Uterus (tissue), 4 donors: ENCODE results near the gene TMEM115. TPM values are rescaled to one million over a fixed set of nuclear protein-coding genes. Genes with fewer than 3 reads are reported as not detected.

Experiments
- DNase-seq, 2 donors: peaks; one replicate each; pipeline ENCODE4 v3.0.0-alpha.2; 2019 to 2020
- H3K27ac ChIP-seq, 2 donors: fragments of 200-600 bp; sonication (generic); 1 replicate in 1 of 2; 2 replicates in 1 of 2; pipeline ENCODE4 v1.5.1; 2016 to 2018
- H3K27me3 ChIP-seq, 2 donors: fragments of 200-600 bp; sonication (generic); one replicate each; pipeline ENCODE4 v1.5.1; 2018 to 2019; ENCODE audit warnings: control low read depth in 1 of 2
- H3K36me3 ChIP-seq, 2 donors: fragments of 200-600 bp; sonication (generic); one replicate each; pipeline ENCODE4 v1.5.1; 2019; ENCODE audit warnings: control low read depth in 1 of 2
- H3K4me1 ChIP-seq, 2 donors: fragments of 200-600 bp; sonication (generic); one replicate each; pipeline ENCODE4 v1.5.1; 2018 to 2019; ENCODE audit warnings: control low read depth in 1 of 2
- H3K4me3 ChIP-seq, 2 donors: fragments of 200-600 bp; sonication (generic); 1 replicate in 1 of 2; 2 replicates in 1 of 2; pipeline ENCODE4 v1.5.1; 2018 to 2019; ENCODE audit warnings: mild to moderate bottlenecking in 1 of 2
- H3K9me3 ChIP-seq, 2 donors: fragments of 200-600 bp; sonication (generic); one replicate each; pipeline ENCODE4 v1.5.1; 2019; ENCODE audit warnings: control low read depth in 1 of 2
- CTCF ChIP-seq, 4 experiments: fragments of 200-600 bp in 2 of 4; fragments of 450-650 bp in 2 of 4; sonication (generic) in 2 of 4; IDR thresholded peaks; one replicate each; pipeline ENCODE4 v1.5.1; 2016 to 2019; ENCODE audit warnings: antibody characterized with exemption in 4 of 4, mild to moderate bottlenecking in 2 of 4, moderate library complexity in 1 of 4
- POLR2A ChIP-seq, 2 donors: fragments of 450-650 bp; IDR thresholded peaks; one replicate each; pipeline ENCODE4 v1.6.1; 2016; ENCODE audit warnings: antibody characterized with exemption in 2 of 2, mild to moderate bottlenecking in 1 of 2, moderate library complexity in 1 of 2
- intact Hi-C: fragments of 100-400 bp; cut with DNase I; formaldehyde crosslinking; loops from one replicate; pipeline ENCODE4 v1.15.1; 2023; ENCODE audit warnings: low total_unique reads
- total RNA-seq, 4 donors: library from RNA; depleted of rRNA in 3 of 4; stranded (reverse); fragments of >200 nt in 3 of 4; gene quantifications; one replicate each; pipeline versions ENCODE4 v1.1.0 to v1.2.4, GENCODE V29; 2014 to 2023
- donor health status: DM: yes; HTN: yes; CAD: no.

Gene TMEM115
- total RNA-seq, 4 donors from 2014 or later: 24.1 to 61.7 (median 37.0) TPM

- peak; percentile 74 to 83 for DNase-seq
- TF ChIP-seq POLR2A (IDR thresholded peaks at IDR 0.05): no peak
- TF ChIP-seq CTCF (IDR thresholded peaks at IDR 0.05): peak in 1 of 4 experiments; percentile 8
- no peaks in the 10 kb centered on the region for H3K36me3 ChIP-seq
- intact Hi-C loops: no loop called here
- no peaks in the 10 kb centered on the region for H3K9me3 ChIP-seq
- H3K4me1 ChIP-seq: peaks cover 0 to 32% of the 10 kb centered on the region in 2 donors
- no peaks in the 10 kb centered on the region for H3K27me3 ChIP-seq
- peak overlapping the region; percentile 95 to 96 for H3K27ac ChIP-seq
- peak overlapping the region; percentile 71 to 83 for H3K4me3 ChIP-seq
Observed at GRCh38 chr3:50320853-50321335, 38.4 kb downstream of the TMEM115 start.

GRCh38 chr3:50319894-50320625 is 39.3 kb downstream of the TMEM115 start:
- intact Hi-C loops: no loop called here
- peaks cover 0 to 32% of the 10 kb centered on the region in 2 donors for H3K4me1 ChIP-seq
- no peaks in the 10 kb centered on the region for H3K9me3 ChIP-seq
- peak overlapping the region; percentile 95 to 96 for H3K27ac ChIP-seq
- no peaks in the 10 kb centered on the region for H3K36me3 ChIP-seq
- no peak for TF ChIP-seq POLR2A (IDR thresholded peaks at IDR 0.05)
- no peak for TF ChIP-seq CTCF (IDR thresholded peaks at IDR 0.05)
- peak in 1 of 2 donors; percentile 31 for DNase-seq
- peak overlapping the region; percentile 71 to 83 for H3K4me3 ChIP-seq
- H3K27me3 ChIP-seq: no peaks in the 10 kb centered on the region

- peak overlapping the region in 1 of 2 donors; percentile 95 for H3K27ac ChIP-seq
Observed at GRCh38 chr3:50319181-50319893, 40.0 kb downstream of the TMEM115 start.

GRCh38 chr3:50318615-50319014 is 40.7 kb downstream of the TMEM115 start:
- H3K4me3 ChIP-seq: no peak overlapping the region
- no peaks in the 10 kb centered on the region for H3K9me3 ChIP-seq
- no peaks in the 10 kb centered on the region for H3K36me3 ChIP-seq
- H3K4me1 ChIP-seq: peaks cover 0 to 32% of the 10 kb centered on the region in 2 donors
- no peaks in the 10 kb centered on the region for H3K27me3 ChIP-seq
- peak overlapping the region in 1 of 2 donors; percentile 95 for H3K27ac ChIP-seq
- TF ChIP-seq CTCF (IDR thresholded peaks at IDR 0.05) (no peak), POLR2A (IDR thresholded peaks at IDR 0.05) (no peak)
- no peak for DNase-seq
- intact Hi-C loops: no loop called here

More at GRCh38 chr3:50319181-50319893, 40.0 kb downstream of the TMEM115 start:
- no peaks in the 10 kb centered on the region for H3K9me3 ChIP-seq
- DNase-seq: no peak
- intact Hi-C loops: no loop called here
- peak overlapping the region in 1 of 2 donors; percentile 83 for H3K4me3 ChIP-seq
- H3K27me3 ChIP-seq: no peaks in the 10 kb centered on the region
- TF ChIP-seq POLR2A (IDR thresholded peaks at IDR 0.05) (no peak), CTCF (IDR thresholded peaks at IDR 0.05) (no peak)
- H3K36me3 ChIP-seq: no peaks in the 10 kb centered on the region
- peaks cover 0 to 32% of the 10 kb centered on the region in 2 donors for H3K4me1 ChIP-seq

GRCh38 chr3:50318163-50318562 is 41.2 kb downstream of the TMEM115 start:
- peaks cover 0 to 32% of the 10 kb centered on the region in 2 donors for H3K4me1 ChIP-seq
- no peaks in the 10 kb centered on the region for H3K9me3 ChIP-seq
- DNase-seq: no peak
- intact Hi-C loops: no loop called here
- no peaks in the 10 kb centered on the region for H3K36me3 ChIP-seq
- H3K27me3 ChIP-seq: no peaks in the 10 kb centered on the region
- peak overlapping the region in 1 of 2 donors; percentile 43 for H3K27ac ChIP-seq
- no peak for TF ChIP-seq CTCF (IDR thresholded peaks at IDR 0.05)
- no peak for TF ChIP-seq POLR2A (IDR thresholded peaks at IDR 0.05)
- no peak overlapping the region for H3K4me3 ChIP-seq
